HK-2 (cell line): ENCODE results near the gene PPP2R5C.
"Not testable (repeated sequence)": the region's sequence is repeated elsewhere in the genome, so short reads cannot be mapped to it uniquely, and the experiment has no call there.

Source experiments
- DNase-seq: peaks from one replicate; pipeline ENCODE4 v3.0.0-alpha.2; 2018; ENCODE audit not compliant: unreplicated experiment

The PPP2R5C gene

DNA sequence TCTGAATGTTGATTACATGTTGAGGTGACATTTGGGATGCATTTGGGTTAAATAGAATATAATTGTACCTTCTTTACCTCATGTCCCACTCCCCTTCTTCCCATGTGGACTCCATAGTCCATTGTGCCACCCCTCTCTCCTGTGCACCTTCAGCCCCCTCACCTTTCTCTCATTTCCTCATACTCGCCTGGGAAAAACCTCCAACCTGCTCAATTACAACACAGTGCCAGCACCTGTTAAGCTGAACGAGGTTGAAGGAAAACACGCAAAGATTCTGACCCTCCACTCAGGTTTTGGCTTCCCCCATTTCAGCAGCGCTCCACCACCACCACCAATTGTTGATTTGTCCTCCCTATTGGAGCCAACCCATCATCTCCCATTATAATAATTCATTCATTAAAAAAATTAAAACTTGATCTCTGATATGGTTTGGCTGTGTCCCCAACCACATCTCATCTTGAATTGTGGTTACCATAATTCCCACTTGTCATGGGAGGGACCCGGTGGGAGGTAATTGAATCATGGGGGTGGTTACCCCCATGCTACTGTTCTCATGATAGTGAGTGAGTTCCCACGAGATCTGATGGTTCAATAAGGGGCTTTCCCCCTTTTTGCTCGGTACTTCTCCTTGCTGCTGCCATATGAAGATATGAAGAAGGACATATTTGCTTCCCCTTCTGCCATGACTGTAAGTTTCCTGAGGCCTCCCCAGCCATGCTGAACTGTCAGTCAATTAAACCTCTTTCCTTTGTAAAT, 33.7 kb upstream of the PPP2R5C start:
- no peak for DNase-seq

- no peak for DNase-seq
Observed at GRCh38 chr14:101728367-101728742, 33.2 kb upstream of the PPP2R5C start.

DNA sequence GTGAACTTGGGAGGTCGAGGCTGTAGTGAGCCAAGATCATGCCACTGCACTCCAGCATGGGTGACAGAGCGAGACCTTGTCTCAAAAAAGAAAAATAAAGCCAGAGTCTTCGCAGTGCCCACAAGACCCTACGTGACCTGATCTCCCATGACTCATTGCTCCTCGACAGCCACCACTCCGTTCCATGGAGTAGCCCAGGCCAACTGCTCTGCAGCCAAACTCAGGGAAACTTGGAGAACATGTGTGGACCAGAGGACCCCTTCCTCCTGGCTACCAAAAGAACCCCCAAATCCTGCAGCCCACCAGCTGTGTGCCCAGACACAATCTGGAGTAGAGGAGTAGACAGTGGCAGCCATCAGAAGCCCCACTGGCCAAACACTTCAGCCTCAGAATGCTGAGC, 32.1 kb upstream of the PPP2R5C start:
- DNase-seq = no peak

DNA sequence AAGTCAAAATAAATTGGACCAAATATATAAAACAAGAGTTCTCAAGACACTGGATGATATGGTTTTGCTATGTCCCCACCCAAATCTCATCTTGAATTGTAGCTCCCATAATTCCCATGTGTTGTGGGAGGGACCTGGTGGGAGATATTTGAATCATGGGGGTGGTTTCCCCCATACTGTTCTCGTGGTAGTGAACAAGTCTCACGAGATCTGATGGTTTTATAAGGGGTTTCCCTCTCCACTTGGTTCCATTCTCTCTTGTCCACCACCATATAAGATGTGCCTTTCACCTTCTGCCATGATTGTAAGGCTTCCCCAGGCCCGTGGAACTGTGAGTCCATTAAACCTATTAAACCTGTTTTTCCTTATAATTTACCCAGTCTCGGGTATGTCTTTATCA, 31.4 kb upstream of the PPP2R5C start:
- DNase-seq = not testable (repeated sequence)

DNA sequence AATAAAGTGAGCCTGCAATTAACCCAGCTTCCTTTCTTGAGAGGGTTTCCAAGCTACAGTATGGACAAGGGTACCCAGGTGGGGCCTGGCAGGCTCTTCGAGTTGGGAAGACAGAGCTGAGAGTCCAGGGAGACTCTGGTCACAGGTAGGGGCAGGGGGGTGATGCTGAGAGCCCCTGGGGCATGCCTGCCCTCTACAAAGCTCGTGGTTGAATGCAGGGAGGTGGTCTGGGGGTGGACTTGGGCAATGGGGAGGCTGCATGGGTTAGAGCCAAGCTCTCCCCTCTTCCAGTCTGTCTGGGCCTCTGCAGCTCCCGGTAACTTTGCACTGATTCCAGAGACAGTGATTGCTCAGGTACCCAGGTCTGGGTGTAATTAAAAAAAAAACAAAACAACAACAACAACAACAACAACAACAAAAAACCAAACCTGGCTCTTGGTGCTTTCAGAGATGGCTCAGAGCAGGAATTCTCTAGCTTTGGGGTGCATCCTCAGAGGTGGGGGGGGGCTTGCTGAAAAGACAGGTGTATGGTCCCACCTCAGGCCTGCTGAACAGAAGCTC, 30.8 kb upstream of the PPP2R5C start:
- DNase-seq = no peak

DNA sequence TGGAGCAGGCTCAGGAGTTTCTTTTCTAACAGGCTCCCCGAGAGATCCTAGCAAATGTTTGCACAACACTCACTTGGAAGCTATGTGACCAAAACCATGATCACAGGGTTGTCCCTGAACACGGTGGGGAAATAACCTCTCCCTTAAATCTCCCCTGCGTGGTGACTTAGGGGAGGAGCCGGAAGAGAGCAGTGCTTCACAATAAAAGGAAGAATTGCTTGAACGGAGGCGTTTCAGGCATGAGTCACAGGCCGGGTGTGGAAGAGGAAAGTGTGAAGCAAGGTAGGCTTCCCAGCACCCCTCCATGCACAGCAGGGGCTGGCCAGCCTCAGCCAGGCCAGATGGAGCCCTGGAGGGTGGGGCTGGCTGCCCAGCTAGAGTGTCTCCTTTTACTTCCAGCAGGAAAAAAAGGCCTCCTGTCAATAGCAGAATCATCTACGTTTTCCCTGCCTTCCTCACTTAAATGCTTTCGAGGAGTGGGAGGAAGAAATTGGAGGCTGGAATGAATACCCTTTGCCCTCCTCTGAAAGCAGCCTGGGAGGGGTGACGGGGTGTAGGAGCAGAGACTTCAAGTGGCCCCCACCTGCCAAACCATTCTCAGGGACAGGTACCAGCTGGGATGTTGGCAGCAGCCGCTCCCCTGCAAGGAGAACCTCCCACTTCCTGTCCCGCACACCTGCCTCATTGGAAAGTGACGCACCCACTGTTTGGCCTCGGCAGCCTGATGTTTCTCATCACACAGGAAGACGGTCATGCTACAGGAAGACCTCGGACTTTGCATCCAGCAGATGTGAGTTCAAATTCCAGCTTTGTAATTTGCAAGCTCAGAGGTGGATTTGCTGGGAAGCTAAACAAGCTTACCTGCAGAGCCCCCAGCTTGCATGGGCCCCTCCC, 30.1 kb upstream of the PPP2R5C start:
- DNase-seq = peak; percentile 63

- no peak for DNase-seq
Observed at GRCh38 chr14:101732118-101732517, 29.4 kb upstream of the PPP2R5C start.

DNA sequence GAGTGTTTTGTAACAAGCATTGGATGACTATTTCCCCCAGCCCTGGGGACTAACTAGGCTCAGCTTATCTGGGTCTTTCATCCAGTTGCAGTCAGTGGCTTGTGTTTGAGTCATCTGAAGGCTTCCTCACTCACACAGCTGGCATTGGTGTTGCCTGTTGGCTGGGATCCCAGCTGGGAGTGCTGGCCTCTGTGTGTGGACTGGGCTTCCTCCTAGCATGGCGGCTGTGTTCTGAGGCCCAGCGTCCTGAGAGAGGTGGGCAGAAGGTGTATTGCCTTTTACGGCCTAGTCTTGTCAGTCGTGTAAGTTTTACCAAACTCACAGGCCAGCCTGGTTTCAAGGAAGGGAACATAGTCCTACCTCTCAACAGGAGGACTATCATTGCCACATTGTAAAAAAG, 28.3 kb upstream of the PPP2R5C start:
- no peak for DNase-seq

GRCh38 chr14:101734246-101734847, 27.2 kb upstream of the PPP2R5C start:
- no peak for DNase-seq

- DNase-seq = no peak
Observed at GRCh38 chr14:101735453-101735852, 26.1 kb upstream of the PPP2R5C start.

DNA sequence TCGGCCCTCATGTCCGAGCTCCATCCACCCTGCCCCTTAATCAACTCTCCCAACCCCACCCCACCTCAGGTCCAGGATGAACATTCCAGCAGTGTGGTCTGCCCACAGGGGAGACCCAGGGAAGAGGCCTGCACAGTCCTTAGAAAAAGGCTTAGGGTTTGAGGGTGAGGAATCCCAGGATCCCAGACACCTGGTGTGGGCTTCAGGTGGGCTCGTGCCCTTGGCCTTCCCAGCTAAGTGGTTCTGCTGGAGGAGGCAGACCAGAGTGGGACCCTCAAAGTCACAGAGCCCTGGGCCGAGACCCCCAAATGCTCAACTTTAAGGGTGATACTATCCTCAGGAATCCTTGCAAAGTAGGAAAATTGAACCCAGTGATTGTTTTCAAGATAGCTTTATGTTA, 25.4 kb upstream of the PPP2R5C start:
- no peak for DNase-seq

DNA sequence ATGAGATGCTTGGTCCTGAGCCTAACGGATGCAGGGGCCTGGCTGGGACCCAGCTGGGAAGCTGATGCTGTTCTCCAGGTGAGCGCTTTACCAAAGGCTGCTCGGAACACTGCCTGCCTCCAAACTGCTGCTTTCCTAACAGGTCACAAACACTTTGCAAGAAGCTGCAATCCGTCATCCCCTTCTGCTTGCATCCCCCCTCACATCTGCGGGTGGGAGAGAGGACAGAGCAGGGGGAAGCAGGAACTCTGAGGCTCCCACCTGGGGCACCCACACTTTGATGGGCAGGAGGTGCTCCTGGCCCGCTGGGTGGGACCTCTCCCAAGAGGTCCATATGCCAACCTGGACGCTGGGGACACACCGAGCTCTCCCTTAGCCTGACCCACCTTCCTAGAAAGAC, 24.9 kb upstream of the PPP2R5C start:
- DNase-seq = no peak

GRCh38 chr14:101737414-101738339, 23.8 kb upstream of the PPP2R5C start:
- DNase-seq = no peak

DNA sequence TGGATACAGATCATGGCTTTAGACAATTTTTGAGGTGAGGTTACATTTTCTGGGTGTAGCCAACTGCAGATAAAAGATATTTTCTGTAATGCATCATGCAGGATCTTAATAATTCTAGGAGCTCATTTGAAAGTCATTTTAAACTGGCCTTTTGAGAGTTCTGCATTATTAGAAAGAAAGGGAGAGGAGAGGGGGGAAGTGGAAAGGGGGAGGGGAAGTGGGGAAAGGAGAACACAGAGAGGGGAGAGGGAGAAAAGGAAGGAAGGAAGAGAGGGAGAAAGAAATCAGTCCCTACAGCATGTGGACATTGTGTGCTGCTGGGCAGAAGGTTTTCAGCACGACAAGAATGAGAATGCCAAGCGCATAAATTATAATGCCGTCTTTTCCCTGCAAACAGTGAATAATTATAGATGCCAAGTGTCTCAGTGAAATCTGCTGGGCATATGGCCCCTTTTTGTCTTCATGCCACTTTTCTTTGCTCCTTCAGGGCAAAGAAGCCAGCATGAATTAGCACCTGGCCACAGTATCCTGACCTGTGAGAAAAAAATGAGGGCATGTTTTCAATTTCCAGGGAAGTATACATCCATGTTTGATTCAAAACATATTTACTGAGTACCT, 22.7 kb upstream of the PPP2R5C start:
- no peak for DNase-seq

- DNase-seq = no peak
Observed at GRCh38 chr14:101739446-101740141, 21.9 kb upstream of the PPP2R5C start.

DNA sequence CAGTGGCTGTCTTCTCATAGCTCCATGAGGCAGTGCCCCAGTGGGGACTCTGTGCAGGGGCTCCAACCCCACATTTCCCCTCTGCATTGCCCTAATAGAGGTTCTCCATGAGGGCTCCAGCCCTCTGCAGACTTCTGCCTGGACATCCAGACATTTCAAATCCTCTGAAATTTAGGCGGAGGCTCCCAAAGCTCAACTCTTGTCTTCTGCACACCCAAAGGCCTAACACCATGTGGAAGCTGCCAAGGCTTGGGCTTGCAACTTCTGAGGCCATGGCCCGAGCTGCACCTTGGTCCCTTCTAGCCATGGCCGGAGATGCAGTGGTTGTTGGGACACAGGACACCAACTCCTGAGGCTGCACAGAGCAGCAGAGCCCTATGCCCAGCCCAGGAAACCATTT, 20.5 kb upstream of the PPP2R5C start:
- no peak for DNase-seq

DNA sequence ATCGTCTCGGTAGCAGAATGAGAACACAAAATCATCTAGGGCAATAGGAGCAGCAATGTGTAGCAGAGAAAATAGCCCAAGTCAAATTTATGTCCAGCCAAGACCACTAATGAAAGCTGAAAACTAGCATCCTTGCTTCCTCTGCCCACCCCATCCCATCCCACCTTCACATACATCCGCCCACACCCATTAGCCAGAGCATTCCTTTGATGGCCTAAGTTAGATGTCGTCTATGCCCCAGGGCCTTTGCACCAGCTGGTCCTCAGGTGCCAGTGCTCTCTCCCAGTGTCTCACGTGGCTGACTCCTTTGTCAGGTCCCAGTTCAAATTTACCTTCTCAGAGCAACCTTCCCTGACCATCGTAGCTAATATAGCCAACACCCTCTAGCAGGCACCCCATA, 17.8 kb upstream of the PPP2R5C start:
- DNase-seq = no peak

DNA sequence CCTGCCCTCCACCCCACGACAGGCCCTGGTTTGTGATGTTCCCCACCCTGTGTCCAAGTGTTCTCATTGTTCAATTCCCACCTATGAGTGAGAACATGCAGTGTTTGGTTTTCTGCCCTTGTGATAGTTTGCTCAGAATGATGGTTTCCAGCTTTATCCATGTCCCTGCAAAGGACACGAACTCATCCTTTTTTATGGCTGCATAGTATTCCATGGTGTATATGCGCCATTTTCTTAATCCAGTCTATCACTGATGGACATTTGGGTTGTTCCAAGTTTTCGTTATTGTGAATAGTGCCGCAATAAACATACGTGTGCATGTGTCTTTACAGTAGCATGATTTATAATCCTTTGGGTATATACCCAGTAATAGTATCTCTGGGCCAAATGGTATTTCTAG, 17.1 kb upstream of the PPP2R5C start:
- not testable (repeated sequence) for DNase-seq

DNA sequence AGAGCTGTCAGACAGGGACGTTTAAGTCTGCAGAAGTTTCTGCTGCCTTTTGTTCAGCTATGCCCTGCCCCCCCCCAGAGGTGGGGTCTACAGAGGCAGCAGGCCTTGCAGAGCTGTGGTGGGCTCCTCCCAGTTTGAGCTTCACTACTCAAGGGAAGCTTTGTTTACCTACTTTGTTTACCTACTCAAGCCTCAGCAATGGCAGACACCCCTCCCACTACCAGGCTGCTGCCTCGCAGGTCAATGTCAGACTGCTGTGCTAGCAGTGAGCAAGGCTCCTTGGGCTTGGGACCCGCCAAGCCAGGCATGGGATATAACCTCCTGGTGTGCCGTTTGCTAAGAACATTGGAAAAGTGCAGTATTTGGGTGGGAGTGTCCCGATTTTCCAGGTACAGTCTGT, 11.8 kb upstream of the PPP2R5C start:
- DNase-seq = not testable (repeated sequence)

GRCh38 chr14:101754893-101755292, 6.6 kb upstream of the PPP2R5C start:
- DNase-seq = no peak
